Neural cell (in vitro differentiated cells): ENCODE data around the gene SOBP.

Experiments
- CTCF ChIP-seq: fragments of 450-650 bp; IDR thresholded peaks from 2 replicates; pipeline ENCODE4 v1.5.1; 2014; ENCODE audit warnings: antibody characterized with exemption, mild to moderate bottlenecking, moderate library complexity; ENCODE audit not compliant: poor library complexity, severe bottlenecking
- EP300 ChIP-seq: fragments of 450-650 bp; conservative IDR thresholded peaks from 2 replicates; pipeline ENCODE4 v1.6.1; 2014; ENCODE audit warnings: antibody characterized with exemption, mild to moderate bottlenecking, moderate library complexity; ENCODE audit not compliant: poor library complexity, severe bottlenecking
- EZH2 ChIP-seq: fragments of 200-600, 300-800 bp; shearing (Covaris generic), sonication (generic); IDR thresholded peaks from 2 replicates; pipeline ENCODE4 v1.6.1; 2014; ENCODE audit warnings: antibody characterized with exemption, low read length, borderline replicate concordance, mild to moderate bottlenecking; ENCODE audit not compliant: insufficient read depth, poor library complexity, severe bottlenecking
- POLR2AphosphoS5 ChIP-seq: IDR thresholded peaks from 2 replicates; pipeline ENCODE4 v1.6.1; 2012
- RAD21 ChIP-seq: fragments of 450-650 bp; conservative IDR thresholded peaks from 2 replicates; pipeline ENCODE4 v1.6.1; 2014; ENCODE audit warnings: antibody characterized with exemption, mild to moderate bottlenecking, moderate library complexity
- TAF1 ChIP-seq: IDR thresholded peaks from 2 replicates; pipeline ENCODE4 v1.6.1; 2012; ENCODE audit warnings: low read depth

- TF ChIP-seq RAD21 (no peak), CTCF (no peak), TAF1 (no peak), POLR2AphosphoS5 (no peak), EZH2 (no peak), EP300 (no peak)
Observed at GRCh38 chr6:107639511-107639910, 149.6 kb downstream of the SOBP start.
